Superior temporal gyrus (tissue), 1 donor: Measurements from ENCODE around the gene THOP1.
"Not testable (repeated sequence)": the region's sequence is repeated elsewhere in the genome, so short reads cannot be mapped to it uniquely, and the experiment has no call there.

Experiments used
- DNase-seq: peaks from one replicate; pipeline ENCODE4 v3.0.0-alpha.2; 2016; ENCODE audit errors: extremely low spot score

THOP1 gene

DNA sequence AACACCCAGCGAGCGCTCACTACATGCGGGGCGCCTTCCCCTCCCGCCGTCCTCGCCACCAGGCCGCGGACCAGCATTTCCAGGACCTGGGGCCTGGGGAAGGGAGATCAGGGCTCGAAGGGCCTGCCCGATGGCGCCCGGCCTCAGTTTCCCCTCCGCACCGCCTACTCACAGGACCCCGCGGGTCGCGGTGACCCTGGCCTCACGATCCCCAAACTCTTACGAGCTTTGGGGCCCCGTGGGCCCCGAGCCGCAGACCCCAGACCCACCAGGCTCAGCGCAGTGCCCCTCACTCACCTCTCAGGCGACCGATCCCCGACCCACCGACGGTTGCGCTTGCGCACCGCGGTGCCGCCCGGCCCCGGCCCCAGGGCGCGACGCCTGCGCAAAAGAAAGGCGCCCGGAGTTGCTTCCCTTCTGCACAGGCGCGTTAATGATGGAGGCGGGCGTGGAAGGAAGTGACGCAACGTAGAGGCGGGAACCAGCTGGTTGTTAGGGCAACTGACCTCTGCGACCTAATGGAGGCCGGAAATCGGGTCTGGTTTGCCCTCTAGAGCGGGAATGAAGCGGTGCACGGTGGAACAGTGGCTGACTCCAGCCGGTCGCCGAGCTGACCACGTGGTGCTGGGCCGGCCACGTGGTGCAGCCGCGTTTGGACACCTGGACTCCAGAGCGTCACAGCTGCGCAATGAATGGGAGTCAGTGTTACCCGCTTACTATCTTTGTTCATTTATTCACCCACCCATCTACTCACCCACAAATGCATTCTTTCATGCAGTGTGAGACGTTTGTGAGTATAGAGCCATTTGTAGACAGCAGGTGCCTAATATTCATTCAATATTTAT lies 2.1 kb upstream of the THOP1 start, which contains the start of gene SGTA:
Gene SGTA, minus strand, starts transcription at position 338 of the 845 bp plus-strand sequence. CDS start 14,205 bp downstream, outside the sequence.
- DNase-seq = peak; percentile 99

DNA sequence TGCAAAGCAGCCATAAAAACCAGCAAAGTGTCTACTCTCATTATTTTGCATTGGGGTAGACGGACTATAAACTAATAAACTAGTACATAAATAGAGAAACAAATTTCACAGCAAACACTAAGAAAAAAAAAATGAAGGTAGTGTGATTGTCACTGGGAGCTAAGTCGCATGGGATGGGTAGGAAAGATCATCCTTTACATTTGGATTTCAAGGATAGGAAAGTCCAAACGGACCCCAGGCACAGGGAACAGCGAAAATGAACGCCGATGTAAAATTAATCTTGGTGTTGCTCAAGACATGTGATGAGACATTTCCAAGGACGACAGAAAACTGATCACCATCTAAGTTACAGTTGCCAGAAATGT lies 1.5 kb upstream of the THOP1 start:
- DNase-seq = no peak

GRCh38 chr19:2787115-2787514 lies 1.8 kb downstream of the THOP1 start:
- DNase-seq = no peak

DNA sequence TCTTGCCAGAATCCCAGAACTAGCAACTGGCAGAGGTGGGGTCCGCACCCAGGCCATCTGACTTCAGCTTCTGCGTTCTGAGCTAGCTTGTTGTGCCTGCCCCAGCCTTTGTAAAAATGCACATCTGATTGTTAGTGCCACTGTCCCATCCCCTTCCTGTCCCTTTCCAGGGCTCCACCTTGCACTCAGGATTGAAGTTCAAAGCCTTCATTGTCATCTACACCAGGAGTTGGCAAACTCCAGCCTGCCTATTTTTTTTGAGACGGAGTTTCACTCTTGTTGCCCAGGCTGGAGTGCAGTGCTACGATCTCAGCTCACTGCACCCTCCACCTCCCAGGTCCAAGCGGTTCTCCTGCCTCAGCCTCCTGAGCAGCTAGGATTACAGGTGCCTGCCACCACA lies 2.9 kb downstream of the THOP1 start:
- DNase-seq = no peak

- DNase-seq = no peak
These were observed 4.9 kb downstream of the THOP1 start for GRCh38 chr19:2790194-2790556.

GRCh38 chr19:2790557-2791271 lies 5.4 kb downstream of the THOP1 start:
- DNase-seq = no peak

- no peak for DNase-seq
These were observed 6.1 kb downstream of the THOP1 start for GRCh38 chr19:2791440-2791839.

- DNase-seq = no peak
These were observed 6.6 kb downstream of the THOP1 start for GRCh38 chr19:2791876-2792275.

GRCh38 chr19:2792666-2793065 lies 7.4 kb downstream of the THOP1 start:
- DNase-seq = not testable (repeated sequence)

- no peak for DNase-seq
These were observed 7.8 kb downstream of the THOP1 start for GRCh38 chr19:2793126-2793525.

DNA sequence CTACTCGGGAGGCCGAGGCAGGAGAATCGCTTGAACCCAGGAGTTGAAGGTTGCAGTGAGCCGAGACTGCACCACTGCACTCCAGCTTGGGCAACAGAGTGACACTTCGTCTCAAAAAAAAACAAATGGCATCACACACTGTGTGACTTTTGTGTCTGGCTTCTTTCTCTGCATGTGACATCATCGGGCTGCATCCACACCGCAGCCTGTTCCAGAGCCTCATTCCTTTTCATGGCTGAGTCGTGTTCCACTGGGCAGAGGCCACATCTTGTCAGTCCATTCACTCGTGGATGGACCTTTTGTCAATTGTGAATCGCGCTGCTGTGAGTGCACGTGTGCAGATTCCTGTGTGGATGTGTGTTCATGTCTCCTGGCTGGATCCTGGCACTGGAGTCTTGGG lies 8.3 kb downstream of the THOP1 start:
- no peak for DNase-seq

GRCh38 chr19:2795827-2796658 lies 10.7 kb downstream of the THOP1 start:
- DNase-seq = no peak

DNA sequence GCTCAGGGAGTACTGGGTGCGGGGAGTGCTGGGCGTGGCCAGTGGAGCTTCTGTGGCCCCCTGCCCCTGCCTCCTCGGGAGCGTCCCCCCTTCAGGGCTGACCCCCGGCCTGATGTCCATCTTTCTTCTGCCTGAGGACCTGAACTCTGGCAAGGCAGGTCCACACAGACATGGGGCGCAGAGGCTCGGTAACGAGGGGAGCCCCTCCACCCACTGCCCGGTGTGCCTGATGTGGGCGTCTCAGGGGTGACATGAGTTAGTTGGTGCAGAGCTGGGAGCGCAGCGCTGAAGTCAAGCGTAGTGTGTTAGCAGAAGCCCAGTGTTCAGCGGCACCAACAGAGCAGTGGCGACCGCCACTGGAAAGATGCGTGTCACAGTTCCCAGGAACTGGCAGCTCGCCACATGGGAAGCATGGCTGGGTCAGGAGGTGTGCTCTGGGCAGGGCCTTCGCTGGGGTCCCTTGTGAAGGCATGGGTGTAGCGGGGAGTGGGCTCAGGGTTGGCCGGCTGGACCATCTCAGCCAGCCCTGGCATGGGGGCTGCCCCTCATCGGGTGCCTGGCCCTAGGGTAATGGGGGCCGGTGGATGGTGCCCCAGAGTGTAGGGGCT lies 11.5 kb downstream of the THOP1 start:
- DNase-seq = no peak

- no peak for DNase-seq
These were observed 12.0 kb downstream of the THOP1 start for GRCh38 chr19:2797280-2797679.

- DNase-seq = no peak
These were observed 12.9 kb downstream of the THOP1 start for GRCh38 chr19:2798158-2798685.

- no peak for DNase-seq
These were observed 13.4 kb downstream of the THOP1 start for GRCh38 chr19:2798733-2799132.

DNA sequence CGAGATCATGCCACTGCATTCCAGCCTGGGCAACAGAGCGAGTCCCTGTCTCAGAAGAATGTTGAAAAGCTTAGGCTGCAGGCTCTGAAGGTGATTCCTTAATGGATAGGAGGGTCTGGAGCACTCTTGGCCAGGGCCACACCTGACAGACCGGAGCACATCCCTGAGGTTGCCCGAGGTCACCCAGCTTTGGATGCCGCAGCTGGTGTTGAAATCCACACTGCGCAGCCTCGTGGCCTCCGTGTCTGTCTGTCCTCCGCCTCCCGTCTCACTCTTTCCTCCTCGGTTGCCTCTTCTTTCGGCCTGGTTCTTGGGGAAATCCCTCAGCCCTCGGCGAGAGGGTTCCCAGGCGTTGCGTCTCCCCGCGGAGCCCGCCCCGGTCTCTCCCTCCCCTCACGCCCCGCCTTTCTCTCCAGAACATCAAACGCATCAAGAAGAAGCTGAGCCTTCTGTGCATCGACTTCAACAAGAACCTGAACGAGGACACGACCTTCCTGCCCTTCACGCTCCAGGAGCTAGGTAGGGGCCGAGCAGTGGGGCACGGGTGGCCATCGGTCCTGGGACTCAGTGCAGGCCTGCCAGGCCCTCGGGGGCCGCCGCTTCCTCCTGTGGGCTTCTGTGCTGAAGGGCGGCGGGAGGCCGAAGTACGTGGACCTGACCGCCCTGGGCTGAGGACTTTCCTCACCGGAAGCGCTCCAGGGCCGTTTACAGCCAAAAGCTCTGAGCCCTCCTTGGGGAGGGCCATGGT lies 14.1 kb downstream of the THOP1 start:
- DNase-seq = no peak

DNA sequence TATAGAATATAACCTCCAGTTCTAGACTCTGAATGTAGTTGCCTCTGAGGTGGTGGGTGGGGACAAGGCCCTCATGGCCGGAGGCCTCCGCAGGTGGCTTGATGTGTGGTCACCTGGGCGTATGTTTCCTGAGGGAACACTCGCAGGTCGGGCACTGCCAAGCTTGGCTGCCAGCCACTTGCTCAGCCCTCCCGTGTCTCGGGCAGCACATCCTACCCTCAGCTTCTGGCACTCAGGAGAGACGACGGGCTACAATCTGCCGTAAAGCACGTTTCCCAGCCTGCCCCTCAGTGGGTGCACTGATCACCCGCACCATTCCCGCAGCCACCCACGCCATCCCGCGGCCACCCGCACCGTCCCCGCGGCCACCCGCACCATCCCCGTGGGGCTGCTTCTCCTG lies 15.2 kb downstream of the THOP1 start:
- no peak for DNase-seq

DNA sequence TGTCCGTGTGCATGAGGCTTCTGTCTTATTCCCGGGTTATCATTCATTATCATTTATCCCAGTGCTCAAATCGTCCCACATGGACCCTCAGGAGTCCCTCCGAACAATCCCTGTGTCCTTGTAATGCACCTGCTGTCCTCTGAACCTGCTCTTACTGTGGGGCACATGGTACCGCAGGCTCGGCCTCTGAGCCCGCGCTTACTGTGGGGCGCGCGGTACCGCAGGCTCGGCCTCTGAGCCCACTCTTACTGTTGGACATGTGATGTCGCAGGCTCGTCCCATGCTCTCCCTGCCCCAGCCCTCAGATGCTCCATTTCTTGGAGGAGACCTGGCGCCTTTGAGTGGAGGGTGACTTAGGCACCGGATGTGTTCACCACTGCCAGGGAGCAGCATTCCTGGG lies 17.5 kb downstream of the THOP1 start:
- no peak for DNase-seq

GRCh38 chr19:2803486-2804155 lies 18.3 kb downstream of the THOP1 start:
- no peak for DNase-seq
